RPMI7951 (cell line): Measurements from ENCODE around the gene WDFY2. TPM values are rescaled to one million over a fixed set of nuclear protein-coding genes. Genes with fewer than 3 reads are reported as not detected.
"Not testable (repeated sequence)": the region's sequence is repeated elsewhere in the genome, so short reads cannot be mapped to it uniquely, and the experiment has no call there.

Experiments used
- DNase-seq: peaks from one replicate; pipeline ENCODE4 v3.0.0-alpha.2; 2012; ENCODE audit warnings: low read depth
- total RNA-seq: library from RNA; depleted of rRNA; stranded (reverse); fragments of >200 nt; shearing (Covaris generic); gene quantifications from 2 replicates; pipeline ENCODE4 v1.2.3, GENCODE V29; 2014

WDFY2 gene
- total RNA-seq, 1 experiment from 2014 or later, result 3.4 TPM

- DNase-seq, result no peak
Observed at GRCh38 chr13:51564252-51564651, 20.0 kb upstream of the WDFY2 start.

GRCh38 chr13:51564671-51565070 is 19.6 kb upstream of the WDFY2 start:
- no peak for DNase-seq

- DNase-seq, result not testable (repeated sequence)
Observed at GRCh38 chr13:51569001-51569400, 15.3 kb upstream of the WDFY2 start.

- DNase-seq, result no peak
Observed at GRCh38 chr13:51576754-51577153, 7.5 kb upstream of the WDFY2 start.

- no peak for DNase-seq
Observed at GRCh38 chr13:51577690-51578089, 6.6 kb upstream of the WDFY2 start.

GRCh38 chr13:51579676-51580075 is 4.6 kb upstream of the WDFY2 start:
- DNase-seq, result no peak

GRCh38 chr13:51581148-51581820 is 3.0 kb upstream of the WDFY2 start:
- DNase-seq, result no peak

- DNase-seq, result no peak
Observed at GRCh38 chr13:51583469-51583874, 790 bp upstream of the WDFY2 start.

- DNase-seq, result peak; percentile 42
Observed at GRCh38 chr13:51584731-51585672, 740 bp downstream of the WDFY2 start.

GRCh38 chr13:51585696-51586095 is 1.4 kb downstream of the WDFY2 start:
- DNase-seq, result peak; percentile 52

GRCh38 chr13:51587372-51587771 is 3.1 kb downstream of the WDFY2 start:
- no peak for DNase-seq

GRCh38 chr13:51588406-51588949 is 4.2 kb downstream of the WDFY2 start:
- no peak for DNase-seq

- no peak for DNase-seq
Observed at GRCh38 chr13:51589793-51590192, 5.5 kb downstream of the WDFY2 start.

- DNase-seq, result no peak
Observed at GRCh38 chr13:51590231-51590970, 6.1 kb downstream of the WDFY2 start.

- peak; percentile 94 for DNase-seq
Observed at GRCh38 chr13:51590971-51591627, 6.8 kb downstream of the WDFY2 start.

GRCh38 chr13:51591938-51592337 is 7.7 kb downstream of the WDFY2 start:
- DNase-seq, result not testable (repeated sequence)

- DNase-seq, result no peak
Observed at GRCh38 chr13:51594432-51594831, 10.2 kb downstream of the WDFY2 start.

- DNase-seq, result no peak
Observed at GRCh38 chr13:51595416-51595815, 11.2 kb downstream of the WDFY2 start.

- DNase-seq, result no peak
Observed at GRCh38 chr13:51596541-51596940, 12.3 kb downstream of the WDFY2 start.

GRCh38 chr13:51599444-51600176 is 15.3 kb downstream of the WDFY2 start:
- no peak for DNase-seq

GRCh38 chr13:51600703-51601102 is 16.4 kb downstream of the WDFY2 start:
- no peak for DNase-seq
